Sigmoid colon (tissue), 4 donors: Measurements from ENCODE around the gene TSPAN14.

Experiments
- CTCF ChIP-seq, 4 experiments: fragments of 450-650 bp in 3 of 4; fragments of 200-600 bp in 1 of 4; IDR thresholded peaks; one replicate each; pipeline ENCODE4 v1.5.1; 2016 to 2019; ENCODE audit warnings: antibody characterized with exemption in 4 of 4, mild to moderate bottlenecking in 3 of 4, moderate library complexity in 2 of 4
- EP300 ChIP-seq, 4 donors: sonication (generic); formaldehyde crosslinking; IDR thresholded peaks; one replicate each; pipeline ENCODE4 v1.6.1; 2017; ENCODE audit warnings: antibody characterized with exemption in 4 of 4
- POLR2A ChIP-seq, 2 donors: fragments of 450-650 bp; IDR thresholded peaks; one replicate each; pipeline ENCODE4 v1.6.1; 2016; ENCODE audit warnings: antibody characterized with exemption in 2 of 2, mild to moderate bottlenecking in 2 of 2, moderate library complexity in 2 of 2
- POLR2AphosphoS5 ChIP-seq, 4 donors: sonication (generic); formaldehyde crosslinking; IDR thresholded peaks; one replicate each; pipeline ENCODE4 v1.6.1; 2017; ENCODE audit warnings: antibody characterized with exemption in 4 of 4

- TF ChIP-seq CTCF (IDR thresholded peaks at IDR 0.05) (no peak), POLR2AphosphoS5 (IDR thresholded peaks at IDR 0.05) (no peak), POLR2A (IDR thresholded peaks at IDR 0.05) (no peak), EP300 (IDR thresholded peaks at IDR 0.05) (no peak)
These were observed 78.5 kb downstream of the TSPAN14 start for GRCh38 chr10:80532571-80532970.
